ENCODE results near the gene PDZK1. TPM values are rescaled to one million over a fixed set of nuclear protein-coding genes. Genes with fewer than 3 reads are reported as not detected.

PDZK1 gene
- polyA plus RNA-seq, 1 donor from 2014 or later: 0.88 TPM

Other genes starting within 250 kb of the PDZK1 start
- 38.4 and 51.7 TPM in 2 replicates for gene GPR89A, start 99.4 kb downstream of the PDZK1 start, polyA plus RNA-seq
- 1.5 TPM in 1 of 2 replicates, not detected in the other for gene CD160, start 12.1 kb upstream of the PDZK1 start, polyA plus RNA-seq
- 22.3 and 25.7 TPM in 2 replicates for gene RNF115, start 116.7 kb upstream of the PDZK1 start, polyA plus RNA-seq
- 30.1 and 33.1 TPM in 2 replicates for gene POLR3C, start 116.8 kb upstream of the PDZK1 start, polyA plus RNA-seq
- 4.5 and 5.4 TPM in 2 replicates for gene NUDT17, start 138.3 kb upstream of the PDZK1 start, polyA plus RNA-seq
- gene PIAS3, start 151.7 kb upstream of the PDZK1 start, polyA plus RNA-seq: 15.0 and 16.5 TPM in 2 replicates
- 0.16 TPM in 1 of 2 replicates, not detected in the other for gene ANKRD35, start 178.5 kb upstream of the PDZK1 start, polyA plus RNA-seq
- 0.84 and 0.94 TPM in 2 replicates for gene ITGA10, start 202.7 kb upstream of the PDZK1 start, polyA plus RNA-seq
- 49.5 and 52.4 TPM in 2 replicates for gene PEX11B, start 211.3 kb upstream of the PDZK1 start, polyA plus RNA-seq
- gene RBM8A, start 220.1 kb upstream of the PDZK1 start, polyA plus RNA-seq: 301 and 366 TPM in 2 replicates